Liver (tissue), 9 donors: Measurements from ENCODE around the gene DENND2D. TPM values are rescaled to one million over a fixed set of nuclear protein-coding genes. Genes with fewer than 3 reads are reported as not detected.
A peak's percentile ranks its signal among the peaks of the same experiment; 100 is the strongest.

Source experiments
- DNase-seq: peaks from one replicate; pipeline ENCODE4 v3.0.0-alpha.2; 2017; ENCODE audit warnings: low spot score
- H3K27ac ChIP-seq, 2 donors: one replicate each; pipeline ENCODE4 v1.7.0; 2013; ENCODE audit warnings: inconsistent platforms in 2 of 2, low read length in 2 of 2, control low read depth in 1 of 2, low read depth in 1 of 2, mild to moderate bottlenecking in 1 of 2
- H3K27me3 ChIP-seq, 4 donors: one replicate each; pipeline versions ENCODE4 v1.6.1 to v1.7.0; 2013; ENCODE audit warnings: low read length in 3 of 4, inconsistent platforms in 1 of 4, mild to moderate bottlenecking in 1 of 4, moderate library complexity in 1 of 4; ENCODE audit not compliant: control insufficient read depth in 4 of 4, insufficient read depth in 4 of 4
- H3K36me3 ChIP-seq, 4 donors: one replicate each; pipeline versions ENCODE4 v1.6.1 to v1.7.0; 2013; ENCODE audit warnings: low read length in 3 of 4, mild to moderate bottlenecking in 3 of 4, low read depth in 1 of 4, moderate library complexity in 1 of 4; ENCODE audit not compliant: control insufficient read depth in 4 of 4, insufficient read depth in 3 of 4
- H3K4me1 ChIP-seq, 4 donors: one replicate each; pipeline versions ENCODE4 v1.6.1 to v1.7.0; 2013; ENCODE audit warnings: low read length in 3 of 4, mild to moderate bottlenecking in 3 of 4, moderate library complexity in 1 of 4; ENCODE audit not compliant: control insufficient read depth in 4 of 4, insufficient read depth in 4 of 4
- H3K4me3 ChIP-seq, 3 donors: one replicate each; pipeline versions ENCODE4 v1.6.1 to v1.7.0; 2013; ENCODE audit warnings: low read length in 3 of 3, control low read depth in 1 of 3, low read depth in 1 of 3, mild to moderate bottlenecking in 1 of 3
- H3K9ac ChIP-seq, 2 donors: one replicate each; pipeline ENCODE4 v1.7.0; 2013; ENCODE audit warnings: low read length in 2 of 2, mild to moderate bottlenecking in 2 of 2, moderate library complexity in 2 of 2, control low read depth in 1 of 2, low read depth in 1 of 2
- H3K9me3 ChIP-seq, 4 donors: one replicate each; pipeline versions ENCODE4 v1.6.1 to v1.7.0; 2013; ENCODE audit warnings: low read length in 3 of 4; ENCODE audit not compliant: control insufficient read depth in 4 of 4
- EGR1 ChIP-seq, 2 donors: IDR thresholded peaks; 2 replicates each; pipeline ENCODE4 v1.6.1; 2016 to 2018; ENCODE audit warnings: antibody characterized with exemption in 2 of 2, low read depth in 2 of 2
- FOXA1 ChIP-seq: IDR thresholded peaks from 2 replicates; pipeline ENCODE4 v1.6.1; 2016; ENCODE audit warnings: antibody characterized with exemption
- GABPA ChIP-seq, 2 donors: IDR thresholded peaks in 1 of 2; conservative IDR thresholded peaks in 1 of 2; 2 replicates each; pipeline ENCODE4 v1.6.1; 2016; ENCODE audit warnings: antibody characterized with exemption in 2 of 2, mild to moderate bottlenecking in 1 of 2, moderate library complexity in 1 of 2
- HNF4A ChIP-seq, 2 donors: conservative IDR thresholded peaks; 2 replicates each; pipeline ENCODE4 v1.6.1; 2016; ENCODE audit warnings: antibody characterized with exemption in 2 of 2, mild to moderate bottlenecking in 2 of 2
- JUND ChIP-seq, 2 donors: IDR thresholded peaks; 2 replicates each; pipeline ENCODE4 v1.6.1; 2016; ENCODE audit warnings: antibody characterized with exemption in 2 of 2
- NR2F2 ChIP-seq: IDR thresholded peaks from 2 replicates; pipeline ENCODE4 v1.6.1; 2016; ENCODE audit warnings: antibody characterized with exemption
- REST ChIP-seq: IDR thresholded peaks from 2 replicates; pipeline ENCODE4 v1.6.1; 2016; ENCODE audit warnings: antibody characterized with exemption, mild to moderate bottlenecking
- TAF1 ChIP-seq: conservative IDR thresholded peaks from 2 replicates; pipeline ENCODE4 v1.6.1; 2016; ENCODE audit warnings: antibody characterized with exemption, mild to moderate bottlenecking
- YY1 ChIP-seq: IDR thresholded peaks from 2 replicates; pipeline ENCODE4 v1.6.1; 2016; ENCODE audit warnings: antibody characterized with exemption, mild to moderate bottlenecking
- WGBS: extraction: QIAGEN DNeasy Blood & Tissue Kit; methylation state at CpG from one replicate; pipeline ENCODE4 v1.1.7; 2013; 5-methylcytosine and 5-hydroxymethylcytosine counted together
- polyA plus RNA-seq, 2 donors: library from polyadenylated mRNA; stranded (reverse) in 1 of 2; unstranded in 1 of 2; fragments of 200-250 nt in 1 of 2; fragments of >200 nt in 1 of 2; fragmentation: Nextera tagmentation in 1 of 2; extraction: Ambion mirVana in 1 of 2; gene quantifications; one replicate each; pipeline versions ENCODE4 v1.2.1 to v1.2.3, GENCODE V29; 2013 to 2015
- total RNA-seq, 2 donors: library from RNA; depleted of rRNA; stranded (reverse); fragments of >200 nt; gene quantifications; one replicate each; pipeline ENCODE4 v1.2.3, GENCODE V29; 2014
- TF ChIP-seq, protein P1 (sequence below): fragments of 150-350 bp; IDR thresholded peaks from 2 replicates; pipeline ENCODE4 v1.5.1; 2017; ENCODE audit warnings: improper control_type of control experiment, low read depth, low read length; ENCODE audit not compliant: missing input control
- TF ChIP-seq, protein P2 (sequence below): IDR thresholded peaks from 2 replicates; pipeline ENCODE4 v1.6.1; 2016; ENCODE audit warnings: antibody characterized with exemption
- donor health status: healthy.
- donor health status: healthy.
- donor health status: healthy.
- donor health status: healthy.
- donor health status: healthy.

Gene DENND2D
- total and polyA plus RNA-seq, 4 donors = 8.8 to 20.7 (median 12.8) TPM

GRCh38 chr1:111193712-111194480 lies 6.5 kb downstream of the DENND2D start:
- DNase-seq = no peak
- TF ChIP-seq YY1 (no peak), HNF4A (conservative IDR thresholded peaks at IDR 0.05) (peak in 1 of 2 donors; percentile 33)
- Histone ChIP-seq H3K4me3 (no peak overlapping the region), H3K4me1 (peaks cover 7 to 76% (median 66%) of the 10 kb centered on the region in 4 donors), H3K36me3 (peaks cover 0 to 18% (median 3%) of the 10 kb centered on the region in 4 donors), H3K9ac (no peak overlapping the region), H3K9me3 (no peaks in the 10 kb centered on the region), H3K27me3 (no peaks in the 10 kb centered on the region), H3K27ac (peak overlapping the region; percentile 6 to 56)
- 88% methylated on average over 3 of the region's 3 CpGs for WGBS

- Histone ChIP-seq H3K27ac (peak overlapping the region; percentile 4 to 56), H3K36me3 (peaks cover 0 to 24% (median 12%) of the 10 kb centered on the region in 4 donors), H3K9me3 (no peaks in the 10 kb centered on the region), H3K9ac (no peak overlapping the region), H3K27me3 (no peaks in the 10 kb centered on the region), H3K4me3 (no peak overlapping the region), H3K4me1 (peaks cover 7 to 67% (median 65%) of the 10 kb centered on the region in 4 donors)
- no peak for DNase-seq
- WGBS = 56% methylated on average over 10 of the region's 10 CpGs
- peak; percentile 81 for TF ChIP-seq NR2F2
- TF ChIP-seq, protein P1, sequence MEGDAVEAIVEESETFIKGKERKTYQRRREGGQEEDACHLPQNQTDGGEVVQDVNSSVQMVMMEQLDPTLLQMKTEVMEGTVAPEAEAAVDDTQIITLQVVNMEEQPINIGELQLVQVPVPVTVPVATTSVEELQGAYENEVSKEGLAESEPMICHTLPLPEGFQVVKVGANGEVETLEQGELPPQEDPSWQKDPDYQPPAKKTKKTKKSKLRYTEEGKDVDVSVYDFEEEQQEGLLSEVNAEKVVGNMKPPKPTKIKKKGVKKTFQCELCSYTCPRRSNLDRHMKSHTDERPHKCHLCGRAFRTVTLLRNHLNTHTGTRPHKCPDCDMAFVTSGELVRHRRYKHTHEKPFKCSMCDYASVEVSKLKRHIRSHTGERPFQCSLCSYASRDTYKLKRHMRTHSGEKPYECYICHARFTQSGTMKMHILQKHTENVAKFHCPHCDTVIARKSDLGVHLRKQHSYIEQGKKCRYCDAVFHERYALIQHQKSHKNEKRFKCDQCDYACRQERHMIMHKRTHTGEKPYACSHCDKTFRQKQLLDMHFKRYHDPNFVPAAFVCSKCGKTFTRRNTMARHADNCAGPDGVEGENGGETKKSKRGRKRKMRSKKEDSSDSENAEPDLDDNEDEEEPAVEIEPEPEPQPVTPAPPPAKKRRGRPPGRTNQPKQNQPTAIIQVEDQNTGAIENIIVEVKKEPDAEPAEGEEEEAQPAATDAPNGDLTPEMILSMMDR = no peak
Observed at GRCh38 chr1:111192658-111193519, 7.6 kb downstream of the DENND2D start.

DNA sequence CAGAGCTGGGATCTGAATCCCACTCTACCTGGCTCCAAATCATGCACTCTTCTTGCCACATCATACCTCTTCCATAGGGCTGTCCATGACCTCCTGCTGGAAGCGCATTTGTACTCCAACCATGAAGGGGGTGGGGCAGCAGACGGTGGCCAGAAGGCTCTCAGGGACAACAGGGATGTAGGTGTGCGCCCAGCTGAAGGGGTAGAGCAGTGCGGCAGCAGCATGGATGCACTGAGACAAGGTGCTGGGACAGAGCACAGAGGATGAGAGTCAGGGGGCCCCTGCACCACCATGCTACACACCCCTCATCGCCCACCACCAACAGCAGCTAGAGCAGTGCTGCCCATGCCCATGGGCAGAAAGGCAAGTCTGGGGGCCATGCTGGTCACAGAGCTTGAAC lies 8.4 kb downstream of the DENND2D start:
- Histone ChIP-seq H3K27ac (peak overlapping the region in 1 of 2 donors; percentile 56), H3K4me3 (no peak overlapping the region), H3K27me3 (no peaks in the 10 kb centered on the region), H3K4me1 (peaks cover 7 to 74% (median 65%) of the 10 kb centered on the region in 4 donors), H3K9ac (no peak overlapping the region), H3K9me3 (no peaks in the 10 kb centered on the region), H3K36me3 (peaks cover 3 to 22% (median 19%) of the 10 kb centered on the region in 4 donors)
- no peak for DNase-seq
- TF ChIP-seq JUND (IDR thresholded peaks at IDR 0.05) (no peak), EGR1 (IDR thresholded peaks at IDR 0.05; ENCODE audit: low read depth in 2 of 2) (no peak), TAF1 (no peak), FOXA1 (no peak), REST (no peak), YY1 (no peak), GABPA (IDR thresholded peaks at IDR 0.05 in 1 of 2, conservative IDR thresholded peaks at IDR 0.05 in 1 of 2) (no peak)
- TF ChIP-seq, protein P2, sequence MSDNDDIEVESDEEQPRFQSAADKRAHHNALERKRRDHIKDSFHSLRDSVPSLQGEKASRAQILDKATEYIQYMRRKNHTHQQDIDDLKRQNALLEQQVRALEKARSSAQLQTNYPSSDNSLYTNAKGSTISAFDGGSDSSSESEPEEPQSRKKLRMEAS = no peak
- WGBS = 97% methylated on average over 5 of the region's 5 CpGs
